Measurements from ENCODE around the gene IL5. TPM values are rescaled to one million over a fixed set of nuclear protein-coding genes. Genes with fewer than 3 reads are reported as not detected.

IL5 gene
- polyA plus RNA-seq, 1 donor (not counting 4 experiments of a cell fraction or from before 2014, with no cell fraction given), result not detected

GRCh38 chr5:132501629-132501956 is 41.7 kb downstream of the IL5 start:
- Histone ChIP-seq H3K79me2 (ENCODE audit: control insufficient read depth, insufficient read depth, low read length) (no peaks in the 10 kb centered on the region), H4K20me1 (ENCODE audit: control insufficient read depth, extremely low read depth, insufficient read depth, low read length) (no peaks in the 10 kb centered on the region), H3K27ac (ENCODE audit: control insufficient read depth, insufficient read depth, low read length) (no peak overlapping the region), H3K4me1 (ENCODE audit: control insufficient read depth, extremely low read depth, insufficient read depth, low read length) (peaks cover 13% of the 10 kb centered on the region), H3K9ac (ENCODE audit: control insufficient read depth, extremely low read depth, insufficient read depth, low read length) (no peak overlapping the region), H3K27me3 (ENCODE audit: control insufficient read depth, extremely low read depth, insufficient read depth, low read length) (no peaks in the 10 kb centered on the region), H3K4me3 (ENCODE audit: control insufficient read depth in 2 of 3, extremely low read depth in 1 of 3, insufficient read depth in 2 of 3, low read depth in 1 of 3, low read length in 3 of 3) (no peak overlapping the region), H3K4me2 (ENCODE audit: control insufficient read depth, extremely low read depth, insufficient read depth, low read depth, low read length) (no peak overlapping the region), H2AFZ (ENCODE audit: control insufficient read depth, low read length) (no peak overlapping the region), H3K9me3 (ENCODE audit: control insufficient read depth, low read depth, low read length) (no peaks in the 10 kb centered on the region), H3K9me1 (ENCODE audit: control insufficient read depth, extremely low read depth, insufficient read depth, low read length) (no peaks in the 10 kb centered on the region), H3K36me3 (ENCODE audit: control insufficient read depth in 2 of 2, extremely low read depth in 1 of 2, insufficient read depth in 2 of 2, low read length in 2 of 2) (no peaks in the 10 kb centered on the region)
- no peak for FAIRE-seq
- no peak for DNase-seq (ENCODE audit: low read depth, low spot score)
- TF ChIP-seq EZH2 (IDR thresholded peaks at IDR 0.05; ENCODE audit: low read length) (no peak), CTCF (optimal IDR thresholded peaks at IDR 0.05 in 1 of 3, IDR thresholded peaks at IDR 0.05 in 1 of 3, conservative IDR thresholded peaks at IDR 0.05 in 1 of 3; ENCODE audit: extremely low read depth in 1 of 3, insufficient read depth in 2 of 3, low read length in 3 of 3) (no peak)
- dilution Hi-C loops (cut with MboI; ENCODE audit: extremely low pct_ligation_motif_present, low sequenced_read_pairs), result no loop called here

- Histone ChIP-seq H3K4me1 (ENCODE audit: control insufficient read depth, extremely low read depth, insufficient read depth, low read length) (peaks cover 13% of the 10 kb centered on the region), H3K36me3 (ENCODE audit: control insufficient read depth in 2 of 2, extremely low read depth in 1 of 2, insufficient read depth in 2 of 2, low read length in 2 of 2) (no peaks in the 10 kb centered on the region), H3K9me3 (ENCODE audit: control insufficient read depth, low read depth, low read length) (no peaks in the 10 kb centered on the region), H3K4me2 (ENCODE audit: control insufficient read depth, extremely low read depth, insufficient read depth, low read depth, low read length) (no peak overlapping the region), H3K4me3 (ENCODE audit: control insufficient read depth in 2 of 3, extremely low read depth in 1 of 3, insufficient read depth in 2 of 3, low read depth in 1 of 3, low read length in 3 of 3) (no peak overlapping the region), H4K20me1 (ENCODE audit: control insufficient read depth, extremely low read depth, insufficient read depth, low read length) (no peaks in the 10 kb centered on the region), H3K79me2 (ENCODE audit: control insufficient read depth, insufficient read depth, low read length) (no peaks in the 10 kb centered on the region), H2AFZ (ENCODE audit: control insufficient read depth, low read length) (no peak overlapping the region), H3K9ac (ENCODE audit: control insufficient read depth, extremely low read depth, insufficient read depth, low read length) (no peak overlapping the region), H3K9me1 (ENCODE audit: control insufficient read depth, extremely low read depth, insufficient read depth, low read length) (no peaks in the 10 kb centered on the region), H3K27ac (ENCODE audit: control insufficient read depth, insufficient read depth, low read length) (no peak overlapping the region), H3K27me3 (ENCODE audit: control insufficient read depth, extremely low read depth, insufficient read depth, low read length) (no peaks in the 10 kb centered on the region)
- FAIRE-seq (peak; percentile 13), DNase-seq (ENCODE audit: low read depth, low spot score) (no peak)
- no peak for TF ChIP-seq EZH2 (IDR thresholded peaks at IDR 0.05; ENCODE audit: low read length)
- peak in 2 of 3 experiments; percentile 77 to 85 for TF ChIP-seq CTCF (optimal IDR thresholded peaks at IDR 0.05 in 1 of 3, IDR thresholded peaks at IDR 0.05 in 1 of 3, conservative IDR thresholded peaks at IDR 0.05 in 1 of 3; ENCODE audit: extremely low read depth in 1 of 3, insufficient read depth in 2 of 3, low read length in 3 of 3)
- dilution Hi-C loops (cut with MboI; ENCODE audit: extremely low pct_ligation_motif_present, low sequenced_read_pairs), result no loop called here
Measured at GRCh38 chr5:132500931-132501628, 42.2 kb downstream of the IL5 start.
